Neural cell (in vitro differentiated cells): ENCODE results near the gene MAGI2. TPM values are rescaled to one million over a fixed set of nuclear protein-coding genes. Genes with fewer than 3 reads are reported as not detected.

Experiments
- H2AFZ ChIP-seq: fragments of 200-600, 300-800 bp; sonication (generic), shearing (Covaris generic); 2 replicates; pipeline ENCODE4 v1.6.0; 2014; ENCODE audit warnings: low read depth, mild to moderate bottlenecking, antibody characterized with exemption, low read length, moderate library complexity
- H3F3A ChIP-seq: fragments of 200-600 bp; shearing (Covaris generic); 2 replicates; pipeline ENCODE4 v1.6.1; 2016; ENCODE audit warnings: mild to moderate bottlenecking, moderate library complexity, mixed read lengths, antibody characterized with exemption, low read length; ENCODE audit not compliant: insufficient read depth, poor library complexity, severe bottlenecking
- H3K27ac ChIP-seq: fragments of 200-600, 300-800 bp; sonication (generic), shearing (Covaris generic); 2 replicates; pipeline ENCODE4 v1.5.1; 2014; ENCODE audit warnings: mild to moderate bottlenecking, low read length, moderate library complexity
- H3K27me3 ChIP-seq: fragments of 300-800, 200-600 bp; sonication (generic), shearing (Covaris generic); 2 replicates; pipeline ENCODE4 v1.6.0; 2014; ENCODE audit warnings: mild to moderate bottlenecking, low read depth, low read length, moderate library complexity; ENCODE audit not compliant: insufficient read depth
- H3K36me3 ChIP-seq: fragments of 300-800, 200-600 bp; sonication (generic), shearing (Covaris generic); 2 replicates; pipeline ENCODE4 v1.5.1; 2014; ENCODE audit warnings: mild to moderate bottlenecking, antibody characterized with exemption, low read length, moderate library complexity; ENCODE audit not compliant: insufficient read depth
- H3K4me2 ChIP-seq: fragments of 300-800, 200-600 bp; sonication (generic), shearing (Covaris generic); 2 replicates; pipeline ENCODE4 v1.6.0; 2014; ENCODE audit warnings: mild to moderate bottlenecking, low read length
- H3K4me3 ChIP-seq: fragments of 300-800, 200-600 bp; sonication (generic), shearing (Covaris generic); 2 replicates; pipeline ENCODE4 v1.5.1; 2014; ENCODE audit warnings: mild to moderate bottlenecking, low read length, moderate library complexity
- H3K79me2 ChIP-seq: fragments of 200-600 bp; shearing (Covaris generic); replicated peaks from 2 replicates; pipeline ENCODE4 v1.6.0; 2014; ENCODE audit warnings: mild to moderate bottlenecking, low read length, moderate library complexity; ENCODE audit not compliant: insufficient read depth
- H3K9ac ChIP-seq: fragments of 300-800, 200-600 bp; sonication (generic), shearing (Covaris generic); 2 replicates; pipeline ENCODE4 v1.6.1; 2016; ENCODE audit warnings: mild to moderate bottlenecking, low read length, mixed read lengths
- H3K9me2 ChIP-seq: fragments of 200-600 bp; shearing (Covaris generic); 2 replicates; pipeline ENCODE4 v1.6.1; 2016; ENCODE audit warnings: mild to moderate bottlenecking, low read length, mixed read lengths; ENCODE audit not compliant: insufficient read depth
- H3K9me3 ChIP-seq: fragments of 200-600, 300-800 bp; sonication (generic), shearing (Covaris generic); 2 replicates; pipeline ENCODE4 v1.6.1; 2016; ENCODE audit warnings: mild to moderate bottlenecking, mixed run types, low read length, moderate library complexity, mixed read lengths
- H4K20me1 ChIP-seq: fragments of 200-600 bp; shearing (Covaris generic); 2 replicates; pipeline ENCODE4 v1.6.1; 2016; ENCODE audit warnings: mild to moderate bottlenecking, mixed run types; ENCODE audit not compliant: insufficient read depth
- CTCF ChIP-seq: fragments of 450-650 bp; IDR thresholded peaks from 2 replicates; pipeline ENCODE4 v1.5.1; 2014; ENCODE audit warnings: antibody characterized with exemption, mild to moderate bottlenecking, moderate library complexity; ENCODE audit not compliant: poor library complexity, severe bottlenecking
- EP300 ChIP-seq: fragments of 450-650 bp; conservative IDR thresholded peaks from 2 replicates; pipeline ENCODE4 v1.6.1; 2014; ENCODE audit warnings: antibody characterized with exemption, mild to moderate bottlenecking, moderate library complexity; ENCODE audit not compliant: poor library complexity, severe bottlenecking
- EZH2 ChIP-seq: fragments of 200-600, 300-800 bp; shearing (Covaris generic), sonication (generic); IDR thresholded peaks from 2 replicates; pipeline ENCODE4 v1.6.1; 2014; ENCODE audit warnings: antibody characterized with exemption, low read length, borderline replicate concordance, mild to moderate bottlenecking; ENCODE audit not compliant: insufficient read depth, poor library complexity, severe bottlenecking
- MXI1 ChIP-seq: fragments of 450-650 bp; conservative IDR thresholded peaks from 2 replicates; pipeline ENCODE4 v1.6.1; 2014; ENCODE audit warnings: antibody characterized with exemption, mild to moderate bottlenecking; ENCODE audit not compliant: poor library complexity, severe bottlenecking
- POLR2AphosphoS5 ChIP-seq: IDR thresholded peaks from 2 replicates; pipeline ENCODE4 v1.6.1; 2012
- RAD21 ChIP-seq: fragments of 450-650 bp; conservative IDR thresholded peaks from 2 replicates; pipeline ENCODE4 v1.6.1; 2014; ENCODE audit warnings: antibody characterized with exemption, mild to moderate bottlenecking, moderate library complexity
- REST ChIP-seq: IDR thresholded peaks from 2 replicates; pipeline ENCODE4 v1.6.1; 2012; ENCODE audit warnings: borderline replicate concordance
- SMC3 ChIP-seq: fragments of 450-650 bp; conservative IDR thresholded peaks from 2 replicates; pipeline ENCODE4 v1.6.1; 2014; ENCODE audit warnings: antibody characterized with exemption, mild to moderate bottlenecking, moderate library complexity; ENCODE audit not compliant: poor library complexity
- TAF1 ChIP-seq: IDR thresholded peaks from 2 replicates; pipeline ENCODE4 v1.6.1; 2012; ENCODE audit warnings: low read depth
- polyA plus RNA-seq: library from polyadenylated mRNA; depleted of rRNA; stranded (reverse); fragments of >200 nt; gene quantifications from 2 replicates; pipeline ENCODE4 v1.2.3, GENCODE V29; 2014

MAGI2 gene
- polyA plus RNA-seq, 1 donor from 2014 or later = 19.3 TPM

GRCh38 chr7:79091661-79092060 is 361.8 kb downstream of the MAGI2 start:
- Histone ChIP-seq H3K27ac (no peak overlapping the region), H3K36me3 (no peaks in the 10 kb centered on the region), H3K4me3 (no peak overlapping the region), H3F3A (no peaks in the 10 kb centered on the region), H3K79me2 (no peaks in the 10 kb centered on the region), H3K4me2 (no peak overlapping the region), H4K20me1 (no peaks in the 10 kb centered on the region), H2AFZ (no peak overlapping the region), H3K9me3 (no peaks in the 10 kb centered on the region), H3K9ac (no peak overlapping the region), H3K9me2 (no peaks in the 10 kb centered on the region), H3K27me3 (no peaks in the 10 kb centered on the region)
- no peak for TF ChIP-seq MXI1
- TF ChIP-seq REST = no peak
- no peak for TF ChIP-seq TAF1
- no peak for TF ChIP-seq EZH2
- no peak for TF ChIP-seq CTCF
- no peak for TF ChIP-seq RAD21
- no peak for TF ChIP-seq SMC3

- no peak overlapping the region for H2AFZ ChIP-seq
- no peak overlapping the region for H3K4me3 ChIP-seq
- no peak overlapping the region for H3K4me2 ChIP-seq
- no peaks in the 10 kb centered on the region for H3K9me2 ChIP-seq
- no peaks in the 10 kb centered on the region for H3K27me3 ChIP-seq
- H3K9me3 ChIP-seq = no peaks in the 10 kb centered on the region
- H3K27ac ChIP-seq = no peak overlapping the region
- TF ChIP-seq POLR2AphosphoS5 (no peak), CTCF (no peak), TAF1 (no peak), EP300 (no peak), RAD21 (no peak), EZH2 (no peak), REST (no peak), SMC3 (no peak), MXI1 (no peak)
- no peaks in the 10 kb centered on the region for H3K79me2 ChIP-seq
- H3F3A ChIP-seq = no peaks in the 10 kb centered on the region
- H4K20me1 ChIP-seq = no peaks in the 10 kb centered on the region
- H3K9ac ChIP-seq = no peak overlapping the region
- no peaks in the 10 kb centered on the region for H3K36me3 ChIP-seq
These were observed 362.5 kb downstream of the MAGI2 start for GRCh38 chr7:79091011-79091410.
